Adrenal gland (tissue), 5 donors: Measurements from ENCODE around the gene MSH5.

Experiments
- CTCF ChIP-seq, 6 experiments: fragments of 450-650 bp in 4 of 6; fragments of 200-600 bp in 2 of 6; sonication (generic) in 1 of 6; IDR thresholded peaks; 1 replicate in 5 of 6; 2 replicates in 1 of 6; pipeline versions ENCODE4 v1.5.1 to v1.8.0; 2016 to 2021; ENCODE audit warnings: antibody characterized with exemption in 6 of 6, mild to moderate bottlenecking in 2 of 6, moderate library complexity in 1 of 6
- POLR2A ChIP-seq, 2 donors: fragments of 450-650 bp; IDR thresholded peaks; one replicate each; pipeline ENCODE4 v1.6.1; 2017; ENCODE audit warnings: antibody characterized with exemption in 2 of 2, mild to moderate bottlenecking in 2 of 2, moderate library complexity in 1 of 2
- donor health status: DM: no; HTN: no; CAD: no.

DNA sequence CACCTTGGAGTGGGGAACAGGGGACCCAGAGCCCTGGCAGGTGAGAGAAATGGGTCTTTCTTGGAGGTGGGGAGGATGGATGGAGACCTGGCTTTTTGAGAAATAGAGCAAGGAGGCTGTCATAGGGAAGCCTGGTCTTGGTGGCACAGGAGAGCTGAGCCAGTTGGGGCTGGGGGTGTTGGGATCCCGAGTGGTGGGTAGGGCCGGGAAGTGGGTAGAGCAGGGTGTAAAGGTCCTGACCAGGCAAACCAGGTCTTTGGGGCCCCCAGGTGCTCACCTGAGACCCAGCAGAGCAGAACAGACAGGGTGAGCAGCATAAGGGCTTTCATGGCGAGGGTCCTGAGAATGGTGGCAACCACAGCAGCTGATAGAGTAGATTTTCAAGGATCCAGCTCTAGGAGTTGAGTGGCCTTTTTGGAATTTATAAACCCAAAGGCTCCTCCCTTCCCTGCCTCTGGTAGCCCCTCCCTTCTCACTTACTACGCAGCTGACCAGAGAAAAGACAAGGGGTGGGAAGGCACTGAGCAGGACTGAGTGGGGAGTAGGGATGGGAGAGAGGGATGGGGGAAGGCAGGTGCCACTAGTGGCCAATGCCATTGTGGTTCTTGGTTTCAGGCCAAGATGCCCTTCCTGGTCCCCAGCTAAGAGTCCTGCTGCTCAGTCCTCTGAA lies 18.3 kb upstream of the MSH5 start, which contains the start of gene LY6G6C:
- TF ChIP-seq CTCF (IDR thresholded peaks at IDR 0.05) (no peak), POLR2A (IDR thresholded peaks at IDR 0.05) (no peak)
